Kidney tubule cell (primary cell): ENCODE measurements around the gene LGALS14.

ENCODE experiments used
- DNase-seq: peaks from one replicate; pipeline ENCODE4 v3.0.0-alpha.2; 2018; ENCODE audit warnings: low spot score

Gene LGALS14

GRCh38 chr19:39749981-39750380, 45.7 kb downstream of the LGALS14 start:
- no peak for DNase-seq

- no peak for DNase-seq
Measured at GRCh38 chr19:39752390-39752789, 48.1 kb downstream of the LGALS14 start.

- no peak for DNase-seq
Measured at GRCh38 chr19:39752795-39753194, 48.5 kb downstream of the LGALS14 start.

GRCh38 chr19:39754544-39754943, 50.3 kb downstream of the LGALS14 start:
- DNase-seq, result no peak

GRCh38 chr19:39754971-39755370, 50.7 kb downstream of the LGALS14 start:
- no peak for DNase-seq
